KMS-11 (cell line): ENCODE measurements around the gene LMNTD1.

ENCODE experiments used
- H2AFZ ChIP-seq: fragments of 200-600 bp; sonication (generic); 2 replicates; pipeline ENCODE4 v1.6.1; 2016; ENCODE audit warnings: antibody characterized with exemption, mixed run types, low read depth
- H3K27ac ChIP-seq: fragments of 200-600 bp; sonication (generic); 2 replicates; pipeline ENCODE4 v1.6.1; 2016; ENCODE audit warnings: mild to moderate bottlenecking, mixed run types
- H3K27me3 ChIP-seq: fragments of 200-600 bp; sonication (generic); 2 replicates; pipeline ENCODE4 v1.6.1; 2017; ENCODE audit warnings: mild to moderate bottlenecking, low read depth, mixed run types, moderate library complexity; ENCODE audit not compliant: insufficient read depth
- H3K36me3 ChIP-seq: fragments of 200-600 bp; sonication (generic); 2 replicates; pipeline ENCODE4 v1.6.1; 2017; ENCODE audit warnings: mild to moderate bottlenecking, mixed run types; ENCODE audit not compliant: insufficient read depth
- H3K4me1 ChIP-seq: fragments of 200-600 bp; sonication (generic); 2 replicates; pipeline ENCODE4 v1.6.1; 2016; ENCODE audit warnings: mild to moderate bottlenecking, low read depth, mixed run types; ENCODE audit not compliant: poor library complexity, severe bottlenecking
- H3K4me2 ChIP-seq: fragments of 200-600 bp; sonication (generic); 2 replicates; pipeline ENCODE4 v1.7.0; 2016; ENCODE audit warnings: mild to moderate bottlenecking, mixed run types
- H3K4me3 ChIP-seq: fragments of 200-600 bp; sonication (generic); IDR thresholded peaks from 2 replicates; pipeline ENCODE4 v1.6.1; 2017; ENCODE audit warnings: low read depth, low read length, mixed read lengths; ENCODE audit not compliant: insufficient read depth
- H3K79me2 ChIP-seq: fragments of 200-600 bp; sonication (generic); 2 replicates; pipeline ENCODE4 v1.6.1; 2016; ENCODE audit warnings: low read depth, mixed run types; ENCODE audit not compliant: insufficient read depth
- H3K9ac ChIP-seq: fragments of 200-600 bp; sonication (generic); 2 replicates; pipeline ENCODE4 v1.6.1; 2016; ENCODE audit warnings: mild to moderate bottlenecking, mixed run types
- H4K20me1 ChIP-seq: fragments of 200-600 bp; sonication (generic); 2 replicates; pipeline ENCODE4 v1.6.1; 2016; ENCODE audit warnings: mild to moderate bottlenecking, mixed run types; ENCODE audit not compliant: insufficient read depth
- TF ChIP-seq, protein P1 (sequence below): fragments of 200-600 bp; sonication (generic); conservative IDR thresholded peaks from 2 replicates; pipeline ENCODE4 v1.6.1; 2017; ENCODE audit warnings: low read depth, mild to moderate bottlenecking, antibody characterized with exemption, low read length, moderate library complexity, mixed read lengths

LMNTD1 gene

DNA sequence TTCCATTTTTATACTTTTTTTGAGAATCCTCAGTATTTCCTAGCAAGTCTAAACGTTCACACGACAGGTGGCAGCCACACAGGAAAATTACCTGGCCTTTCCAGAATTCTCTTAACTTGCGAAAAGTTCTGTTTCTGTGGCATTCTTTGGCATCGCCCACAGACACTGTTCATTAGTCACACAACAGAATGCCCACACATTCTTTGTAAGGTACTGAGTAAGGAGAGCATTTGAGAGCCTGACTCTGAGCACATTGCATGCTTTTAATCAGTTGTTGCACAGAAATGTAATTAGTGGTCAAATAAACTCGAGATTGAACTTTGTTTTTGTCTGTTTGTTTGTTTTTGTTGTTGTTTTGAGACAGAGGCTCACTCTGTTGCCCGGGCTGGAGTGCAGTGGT, 52.4 kb downstream of the LMNTD1 start:
- no peaks in the 10 kb centered on the region for H3K79me2 ChIP-seq
- no peak overlapping the region for H3K9ac ChIP-seq
- H3K27ac ChIP-seq: no peak overlapping the region
- no peaks in the 10 kb centered on the region for H4K20me1 ChIP-seq
- no peaks in the 10 kb centered on the region for H3K4me1 ChIP-seq
- H3K27me3 ChIP-seq: no peaks in the 10 kb centered on the region
- H3K36me3 ChIP-seq: no peaks in the 10 kb centered on the region
- H3K4me3 ChIP-seq: no peak overlapping the region
- H3K4me2 ChIP-seq: no peak overlapping the region
- TF ChIP-seq, protein P1, sequence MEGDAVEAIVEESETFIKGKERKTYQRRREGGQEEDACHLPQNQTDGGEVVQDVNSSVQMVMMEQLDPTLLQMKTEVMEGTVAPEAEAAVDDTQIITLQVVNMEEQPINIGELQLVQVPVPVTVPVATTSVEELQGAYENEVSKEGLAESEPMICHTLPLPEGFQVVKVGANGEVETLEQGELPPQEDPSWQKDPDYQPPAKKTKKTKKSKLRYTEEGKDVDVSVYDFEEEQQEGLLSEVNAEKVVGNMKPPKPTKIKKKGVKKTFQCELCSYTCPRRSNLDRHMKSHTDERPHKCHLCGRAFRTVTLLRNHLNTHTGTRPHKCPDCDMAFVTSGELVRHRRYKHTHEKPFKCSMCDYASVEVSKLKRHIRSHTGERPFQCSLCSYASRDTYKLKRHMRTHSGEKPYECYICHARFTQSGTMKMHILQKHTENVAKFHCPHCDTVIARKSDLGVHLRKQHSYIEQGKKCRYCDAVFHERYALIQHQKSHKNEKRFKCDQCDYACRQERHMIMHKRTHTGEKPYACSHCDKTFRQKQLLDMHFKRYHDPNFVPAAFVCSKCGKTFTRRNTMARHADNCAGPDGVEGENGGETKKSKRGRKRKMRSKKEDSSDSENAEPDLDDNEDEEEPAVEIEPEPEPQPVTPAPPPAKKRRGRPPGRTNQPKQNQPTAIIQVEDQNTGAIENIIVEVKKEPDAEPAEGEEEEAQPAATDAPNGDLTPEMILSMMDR: no peak
- H2AFZ ChIP-seq: no peak overlapping the region

DNA sequence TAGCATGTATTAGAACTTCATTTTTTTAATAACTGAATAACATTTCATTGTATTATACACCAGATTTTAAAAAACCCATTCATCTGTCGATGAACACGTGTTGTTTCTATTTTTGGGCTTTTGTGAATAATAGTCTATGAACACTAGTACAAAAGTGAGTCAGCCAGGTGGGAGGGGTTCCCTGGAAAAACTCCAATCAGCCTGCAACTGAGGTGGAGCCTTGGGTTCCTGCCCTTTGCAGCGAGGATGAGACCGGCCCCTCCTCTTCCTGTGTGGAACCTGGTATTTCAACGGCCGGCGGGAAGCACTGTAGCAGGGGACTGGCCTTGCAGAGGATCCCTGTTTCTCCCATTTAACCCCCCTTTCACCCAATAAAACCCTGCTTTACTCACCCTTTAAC, 56.1 kb downstream of the LMNTD1 start:
- no peaks in the 10 kb centered on the region for H4K20me1 ChIP-seq
- no peaks in the 10 kb centered on the region for H3K27me3 ChIP-seq
- no peaks in the 10 kb centered on the region for H3K4me1 ChIP-seq
- TF ChIP-seq, protein P1: no peak
- no peak overlapping the region for H3K4me3 ChIP-seq
- H3K9ac ChIP-seq: no peak overlapping the region
- no peaks in the 10 kb centered on the region for H3K79me2 ChIP-seq
- no peaks in the 10 kb centered on the region for H3K36me3 ChIP-seq
- no peak overlapping the region for H2AFZ ChIP-seq
- no peak overlapping the region for H3K27ac ChIP-seq
- no peak overlapping the region for H3K4me2 ChIP-seq

DNA sequence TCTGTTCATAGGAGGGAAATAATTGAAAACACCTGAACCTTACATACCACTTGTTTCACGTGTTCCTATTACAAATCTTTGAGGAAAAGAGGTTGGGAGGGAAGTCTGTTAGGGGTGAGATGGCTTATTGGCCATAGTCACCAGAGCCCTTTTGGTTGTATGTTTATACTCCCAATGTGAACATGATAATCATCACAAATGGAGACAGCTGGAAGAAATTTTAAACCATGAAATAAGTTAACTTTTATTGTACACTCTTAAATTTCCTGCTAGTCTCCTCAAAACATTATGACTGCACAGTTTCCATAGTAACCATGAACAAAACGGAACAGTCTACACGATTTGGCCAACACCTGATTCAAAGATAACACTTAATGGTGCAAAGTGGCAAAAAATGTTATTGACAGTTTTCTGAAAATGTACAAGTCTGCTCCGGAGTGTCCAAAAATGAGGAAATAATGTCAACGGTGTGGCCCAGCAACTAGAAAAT, 56.9 kb downstream of the LMNTD1 start:
- Histone ChIP-seq H4K20me1 (no peaks in the 10 kb centered on the region), H3K4me2 (no peak overlapping the region), H2AFZ (no peak overlapping the region), H3K79me2 (no peaks in the 10 kb centered on the region), H3K36me3 (no peaks in the 10 kb centered on the region), H3K9ac (no peak overlapping the region), H3K27me3 (no peaks in the 10 kb centered on the region), H3K27ac (no peak overlapping the region), H3K4me3 (no peak overlapping the region), H3K4me1 (no peaks in the 10 kb centered on the region)
- TF ChIP-seq, protein P1: no peak

DNA sequence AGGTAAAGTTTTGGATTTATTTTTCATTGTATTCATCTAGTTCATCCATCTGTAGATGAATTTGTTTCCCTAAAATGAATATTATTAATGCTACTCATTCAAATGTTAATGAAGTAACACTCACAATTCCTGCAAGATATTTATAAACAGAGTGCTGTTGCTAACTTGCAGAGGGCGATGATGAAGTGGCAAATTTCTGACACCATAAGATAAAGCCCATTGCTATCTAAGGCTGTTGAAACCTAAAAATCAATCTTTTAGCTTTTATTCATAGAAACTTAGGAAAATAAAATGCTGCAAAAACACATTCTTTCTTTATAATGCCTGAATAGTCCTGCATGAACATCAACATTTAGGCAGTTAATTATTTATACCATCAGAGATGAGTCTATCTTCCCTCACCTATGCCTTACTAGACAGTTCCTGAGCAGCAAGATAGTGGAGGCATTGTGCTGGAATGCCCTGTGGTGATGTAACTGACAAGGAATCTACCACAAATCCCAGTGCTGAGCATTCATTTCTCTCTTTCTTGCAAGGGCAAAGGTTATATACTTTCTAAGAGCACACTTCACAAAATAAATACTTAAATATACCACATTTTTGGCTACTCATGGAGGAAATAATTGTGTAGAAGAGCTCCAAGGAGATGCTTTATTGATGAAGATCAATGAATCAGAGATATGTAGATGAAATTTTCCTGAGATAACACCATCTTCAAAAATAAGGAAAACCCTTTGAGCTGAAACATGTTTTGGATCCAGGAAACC, 57.6 kb downstream of the LMNTD1 start:
- no peaks in the 10 kb centered on the region for H3K79me2 ChIP-seq
- H4K20me1 ChIP-seq: no peaks in the 10 kb centered on the region
- no peaks in the 10 kb centered on the region for H3K4me1 ChIP-seq
- H3K27ac ChIP-seq: no peak overlapping the region
- no peak overlapping the region for H3K4me3 ChIP-seq
- no peaks in the 10 kb centered on the region for H3K27me3 ChIP-seq
- no peak overlapping the region for H3K9ac ChIP-seq
- H3K4me2 ChIP-seq: no peak overlapping the region
- no peak overlapping the region for H2AFZ ChIP-seq
- H3K36me3 ChIP-seq: no peaks in the 10 kb centered on the region
- TF ChIP-seq, protein P1: no peak
